GM21786 (cell line): ENCODE results near the gene PRKG1.

Experiments
- ATAC-seq: cut with Tn5 transposase; IDR thresholded peaks from one replicate; pipeline ENCODE4 v1.9.1; 2021; ENCODE audit not compliant: unreplicated experiment

PRKG1 gene

DNA sequence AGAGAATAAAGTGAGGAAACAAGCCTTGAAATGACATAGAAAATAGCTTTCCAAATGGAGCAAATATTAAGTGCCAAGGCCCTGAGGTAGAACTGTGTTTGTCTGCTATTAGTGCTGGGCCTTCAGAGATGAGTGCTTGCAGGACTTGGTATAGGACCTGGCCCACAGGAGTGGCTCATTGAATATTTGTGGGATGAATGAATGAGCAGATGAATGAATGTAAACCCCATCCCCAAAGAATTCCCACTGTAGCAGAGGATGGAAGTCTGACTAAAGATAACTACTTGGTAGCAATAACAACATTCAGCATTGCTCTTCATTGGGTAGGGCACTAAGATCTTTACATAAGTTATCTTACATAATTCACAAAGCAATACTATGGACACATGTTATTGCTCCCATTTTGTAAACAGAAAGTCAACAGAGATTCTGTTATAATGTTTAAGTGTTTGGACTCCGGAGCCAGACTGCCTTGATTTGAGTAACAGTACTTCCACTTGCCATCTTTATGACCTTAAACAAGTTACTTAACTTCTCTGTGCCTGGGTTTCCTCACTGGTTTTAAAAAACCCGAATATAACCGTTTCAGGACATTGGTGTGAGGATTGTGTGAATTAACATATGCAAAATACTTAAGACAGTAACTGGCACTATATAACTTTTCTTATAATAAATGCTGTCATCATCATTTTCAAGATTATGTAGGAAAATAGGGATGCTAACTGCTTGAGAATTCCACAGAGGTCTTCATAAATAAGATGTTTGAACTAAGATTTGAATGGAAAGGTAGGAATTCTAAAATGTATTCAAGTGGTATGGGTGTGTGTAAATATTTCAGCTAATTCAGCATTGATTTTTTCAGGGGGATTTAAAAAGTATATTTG lies 141.9 kb downstream of the PRKG1 start:
- ATAC-seq: no peak

DNA sequence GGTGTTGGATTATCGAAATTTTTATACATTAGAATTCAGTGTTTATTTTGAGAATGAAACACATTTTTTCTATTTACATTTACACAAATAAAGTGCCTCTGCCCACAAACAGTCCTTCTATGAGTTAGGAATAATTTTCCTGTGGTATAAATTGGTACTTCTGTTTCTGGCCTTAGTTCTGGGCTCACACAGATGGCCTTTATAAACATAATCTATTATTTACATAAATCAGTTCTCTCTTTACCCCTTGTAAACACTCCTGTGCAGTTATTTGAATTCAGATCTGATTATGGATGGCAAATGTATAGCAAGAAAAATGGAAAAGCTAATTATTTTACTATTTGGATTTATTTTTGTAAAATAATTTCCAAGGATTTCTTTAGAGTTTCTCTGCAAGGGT lies 143.2 kb downstream of the PRKG1 start:
- ATAC-seq: no peak

DNA sequence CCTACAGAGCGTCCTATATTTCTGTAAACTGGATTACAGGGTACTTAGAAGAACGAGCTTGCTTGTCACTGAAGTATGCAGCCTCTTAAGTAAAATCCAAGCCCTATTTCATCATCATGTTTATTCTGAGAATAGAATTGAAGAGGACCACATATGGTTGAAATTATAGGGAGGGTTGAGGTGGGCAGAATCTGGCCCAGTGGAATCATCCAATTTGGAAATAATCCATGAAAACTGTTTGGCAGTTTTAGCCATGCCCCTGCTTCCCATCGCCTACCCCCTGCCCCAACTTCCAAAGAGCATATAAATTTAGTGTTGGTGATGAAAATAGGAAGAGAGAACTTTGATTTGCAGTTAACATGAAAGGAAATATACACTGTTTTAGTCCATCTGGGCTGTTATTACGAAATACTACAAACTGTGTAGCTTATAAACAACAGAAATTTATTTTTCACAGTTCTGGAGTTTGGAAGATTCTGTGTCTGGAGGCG lies 150.4 kb downstream of the PRKG1 start:
- no peak for ATAC-seq

DNA sequence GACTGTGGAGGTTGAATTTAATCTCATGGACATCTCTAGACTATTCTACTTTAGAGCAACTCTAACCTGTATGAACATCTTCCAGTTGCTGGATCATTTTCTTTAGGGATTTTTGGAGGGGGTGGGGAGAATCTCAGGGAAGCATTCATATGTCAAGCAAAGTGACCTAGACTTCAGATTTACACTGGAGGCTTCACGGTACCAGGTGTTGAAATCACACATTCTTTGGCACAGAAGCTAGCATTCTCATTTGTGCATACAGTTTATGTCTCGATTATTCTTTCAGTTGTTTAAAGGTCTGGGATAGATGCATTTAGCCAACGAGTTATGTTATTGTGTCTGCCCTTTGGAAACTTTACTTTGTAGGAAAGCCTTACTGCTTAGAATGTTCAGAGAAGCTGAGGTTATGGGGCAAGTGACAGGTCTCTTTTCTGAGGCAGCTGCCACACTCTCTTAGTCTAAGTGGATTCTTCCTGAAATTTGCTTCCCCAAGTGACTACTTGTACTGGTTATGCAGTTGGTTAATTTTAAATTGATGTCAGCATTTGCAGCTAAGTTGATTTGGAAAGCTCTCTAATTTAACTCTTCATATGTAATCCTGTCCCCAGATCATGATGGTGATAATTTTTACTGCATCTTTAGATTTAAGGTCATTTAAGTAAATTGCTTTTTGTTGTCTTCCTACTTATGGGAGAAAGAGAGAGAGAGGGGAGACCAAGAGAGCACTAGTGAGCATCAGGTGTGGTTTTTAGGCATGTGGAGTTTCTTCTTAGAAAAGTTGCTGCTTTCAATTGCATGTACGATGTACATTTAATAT lies 153.8 kb downstream of the PRKG1 start:
- no peak for ATAC-seq

DNA sequence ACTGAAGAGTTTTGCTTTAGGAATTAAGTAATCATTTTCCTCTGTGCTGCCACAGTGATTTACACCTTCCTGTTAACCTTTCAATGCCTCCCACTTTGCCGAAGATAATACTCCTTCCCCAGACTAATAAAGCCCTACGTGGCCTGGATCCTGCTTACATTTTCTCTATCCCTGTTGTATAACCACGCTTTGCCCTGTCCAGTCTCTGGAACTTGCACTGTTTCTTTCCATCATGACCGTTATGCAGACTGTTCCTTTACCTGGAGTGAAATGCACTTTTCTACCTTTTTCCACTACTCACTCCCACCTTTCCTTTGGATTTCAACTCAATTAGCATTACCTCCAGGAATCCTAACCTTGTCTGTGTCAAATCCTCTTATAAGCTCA lies 154.4 kb downstream of the PRKG1 start:
- no peak for ATAC-seq

DNA sequence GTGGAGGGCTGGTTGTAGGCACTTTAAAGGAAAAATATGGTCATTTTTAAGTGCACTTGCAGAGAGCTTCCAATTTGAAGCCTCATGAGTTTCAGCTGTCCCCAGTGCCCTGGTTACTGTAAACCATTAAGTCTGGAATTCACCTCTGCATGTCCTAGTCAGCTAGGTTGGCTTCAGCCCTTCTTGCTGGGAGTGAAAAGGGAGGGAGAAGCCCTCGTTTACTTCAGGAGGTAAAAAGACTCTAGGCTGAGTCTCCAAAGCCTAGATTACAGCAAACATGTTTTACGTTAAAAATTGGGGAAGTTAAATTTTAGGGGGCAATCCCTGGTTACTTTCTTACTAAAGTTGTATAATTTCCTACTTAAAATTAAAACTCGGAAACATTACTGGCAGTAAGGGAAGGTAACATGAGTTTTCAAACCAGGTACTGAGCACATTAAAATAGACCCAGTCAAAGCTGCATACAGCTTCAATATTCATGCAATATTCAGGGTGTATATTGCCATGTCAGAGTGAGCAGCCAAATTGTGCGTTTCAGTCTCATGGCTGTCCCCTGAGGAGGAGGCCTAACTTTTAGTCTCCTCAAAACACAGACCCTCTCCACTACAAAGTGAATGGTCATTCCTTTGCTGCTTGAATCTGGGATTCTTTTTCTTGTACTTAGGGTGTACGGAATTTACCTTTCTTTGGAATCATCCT lies 156.7 kb downstream of the PRKG1 start:
- no peak for ATAC-seq

DNA sequence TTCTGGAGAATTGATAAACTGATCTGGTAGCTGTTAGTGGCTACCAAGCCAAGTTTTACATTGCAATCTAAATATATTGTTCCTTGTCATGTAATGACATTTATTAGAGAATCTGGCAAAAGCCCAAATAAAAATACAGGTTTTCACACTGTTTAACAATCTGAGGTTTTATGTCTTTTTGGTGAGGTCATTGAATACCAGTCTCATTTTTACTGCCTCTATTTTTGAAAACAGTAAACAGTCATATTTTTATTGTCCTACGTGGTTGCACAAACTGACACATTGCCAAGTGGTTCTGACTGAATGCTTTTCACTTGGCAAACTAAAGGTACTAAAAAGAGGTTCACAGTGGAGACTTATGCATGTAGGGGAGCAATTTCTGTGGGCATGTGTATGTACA lies 157.5 kb downstream of the PRKG1 start:
- ATAC-seq: no peak

DNA sequence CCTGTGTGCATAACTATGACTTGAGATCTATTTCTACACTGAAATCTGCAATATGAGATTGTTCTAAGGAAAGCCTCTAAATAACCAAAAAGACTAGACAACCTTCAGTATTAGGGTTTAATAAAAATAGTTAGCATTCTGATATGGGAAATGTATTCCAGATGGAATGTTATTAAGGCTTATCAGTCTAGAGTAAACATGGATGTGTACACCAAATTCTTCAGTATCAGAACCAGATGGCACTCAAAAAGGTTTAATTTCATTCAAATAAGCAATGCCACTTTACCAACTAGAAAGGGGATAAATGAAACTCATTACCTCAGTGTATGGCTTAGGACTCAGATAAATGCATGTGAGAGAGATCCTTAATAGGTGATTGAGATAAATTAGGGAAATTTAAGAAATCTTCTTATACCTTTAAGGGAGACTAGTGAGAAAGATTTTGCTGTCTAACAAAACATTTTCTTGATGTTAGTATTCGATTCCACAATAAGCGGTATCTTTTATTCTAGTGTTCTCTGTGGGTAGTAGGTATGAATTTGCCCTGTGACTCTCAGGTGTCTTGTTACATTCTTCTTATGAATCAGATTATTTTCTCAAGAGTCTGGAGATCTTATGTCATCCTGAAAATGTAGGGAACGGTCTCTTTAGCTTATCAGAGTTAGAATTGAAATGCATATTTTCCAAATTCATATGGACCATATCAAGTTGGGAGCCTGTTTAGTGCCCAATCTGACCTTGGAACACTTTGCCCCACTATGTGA lies 159.2 kb downstream of the PRKG1 start:
- no peak for ATAC-seq

DNA sequence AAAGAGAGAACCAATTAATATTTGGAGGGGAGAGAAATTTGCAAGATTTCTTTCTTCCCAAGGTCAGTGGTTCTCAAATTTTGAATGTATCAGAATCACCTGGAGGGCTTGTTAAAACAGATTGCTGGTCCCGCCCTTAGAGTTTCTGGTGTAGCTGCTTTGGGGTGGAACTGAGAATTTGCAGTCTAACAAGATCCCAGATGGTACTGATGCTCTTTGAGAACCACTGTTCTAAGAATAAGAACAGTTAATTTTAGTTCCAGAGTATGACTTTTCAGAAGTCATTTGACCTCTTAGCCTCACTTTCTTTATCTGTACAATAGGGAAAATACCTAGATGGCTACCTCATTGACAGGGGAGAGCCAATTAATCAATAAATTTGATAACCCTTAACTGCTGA lies 161.6 kb downstream of the PRKG1 start:
- peak; percentile 71 for ATAC-seq

DNA sequence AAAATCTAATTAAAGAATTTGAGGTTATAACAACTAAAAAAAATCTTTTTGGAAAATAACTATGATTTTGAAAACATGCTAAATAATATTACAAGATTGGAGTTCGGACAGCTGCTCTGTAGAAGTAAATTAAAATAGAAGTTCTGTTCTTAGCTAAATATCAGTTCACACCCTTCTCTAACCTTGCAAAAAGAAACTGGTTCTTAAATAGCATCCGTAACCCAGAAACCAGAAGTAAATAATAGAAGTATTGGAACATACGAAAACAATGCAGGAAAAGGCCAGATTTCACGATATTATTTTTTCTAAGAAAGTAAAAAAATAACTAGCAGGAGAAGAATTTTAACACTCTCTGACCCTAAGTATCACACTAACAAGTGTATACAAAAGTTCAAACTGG lies 164.7 kb downstream of the PRKG1 start:
- no peak for ATAC-seq

DNA sequence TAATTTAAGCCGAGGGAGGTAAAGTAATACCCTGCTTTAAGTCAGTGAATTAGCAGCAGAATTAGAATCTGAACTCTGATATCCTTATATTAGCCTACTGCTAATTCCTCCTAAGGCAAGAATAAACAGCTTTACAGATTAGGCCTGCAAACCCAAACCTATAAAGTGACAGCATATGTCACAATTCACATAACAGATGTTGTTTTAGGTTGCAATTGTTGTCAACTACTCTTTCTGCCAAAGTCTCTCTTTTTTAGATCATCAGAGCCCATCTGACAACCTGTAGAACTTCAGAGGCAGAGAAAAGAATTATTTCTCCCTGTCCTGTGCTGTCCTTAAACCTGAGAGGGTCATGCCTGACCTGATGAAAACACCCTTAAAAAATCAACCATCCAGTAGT lies 167.2 kb downstream of the PRKG1 start:
- ATAC-seq: no peak

DNA sequence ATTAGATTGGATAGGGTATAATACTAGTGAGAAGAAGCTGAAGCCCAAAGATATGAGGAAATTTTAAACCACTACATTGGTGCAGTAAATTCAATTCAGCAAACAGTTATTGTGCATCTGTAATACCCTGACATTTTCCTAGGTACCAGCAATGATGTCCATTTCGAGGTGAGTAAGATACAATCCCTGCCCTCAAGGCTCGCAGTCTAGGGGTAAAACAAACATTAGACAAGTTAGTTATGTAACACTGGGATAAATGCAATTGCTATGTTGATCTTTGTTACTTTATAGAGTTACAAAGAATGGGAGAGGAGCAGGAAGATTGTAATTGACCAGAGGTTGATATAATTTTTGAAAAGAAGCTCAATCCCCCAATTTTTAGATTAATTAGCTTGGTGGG lies 168.1 kb downstream of the PRKG1 start:
- ATAC-seq: no peak

DNA sequence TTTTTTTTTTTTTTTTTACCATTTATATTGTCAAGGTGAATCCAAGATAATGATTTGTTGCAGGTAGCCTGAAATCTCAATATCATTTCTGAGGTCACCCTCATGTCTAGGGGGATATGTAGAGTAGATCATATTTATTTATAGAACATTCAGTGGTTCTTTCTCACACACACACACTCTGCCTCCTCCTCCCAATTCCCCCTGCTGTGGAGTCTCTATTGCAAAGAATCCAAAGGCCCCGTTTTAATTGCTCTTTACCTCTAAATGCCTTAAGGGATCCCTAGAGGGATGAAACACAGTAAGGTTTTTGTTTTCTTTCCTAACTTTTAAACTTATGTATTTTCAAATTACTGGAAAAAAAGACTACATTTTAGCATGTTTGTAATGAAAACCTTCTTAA lies 170.0 kb downstream of the PRKG1 start:
- ATAC-seq: no peak

DNA sequence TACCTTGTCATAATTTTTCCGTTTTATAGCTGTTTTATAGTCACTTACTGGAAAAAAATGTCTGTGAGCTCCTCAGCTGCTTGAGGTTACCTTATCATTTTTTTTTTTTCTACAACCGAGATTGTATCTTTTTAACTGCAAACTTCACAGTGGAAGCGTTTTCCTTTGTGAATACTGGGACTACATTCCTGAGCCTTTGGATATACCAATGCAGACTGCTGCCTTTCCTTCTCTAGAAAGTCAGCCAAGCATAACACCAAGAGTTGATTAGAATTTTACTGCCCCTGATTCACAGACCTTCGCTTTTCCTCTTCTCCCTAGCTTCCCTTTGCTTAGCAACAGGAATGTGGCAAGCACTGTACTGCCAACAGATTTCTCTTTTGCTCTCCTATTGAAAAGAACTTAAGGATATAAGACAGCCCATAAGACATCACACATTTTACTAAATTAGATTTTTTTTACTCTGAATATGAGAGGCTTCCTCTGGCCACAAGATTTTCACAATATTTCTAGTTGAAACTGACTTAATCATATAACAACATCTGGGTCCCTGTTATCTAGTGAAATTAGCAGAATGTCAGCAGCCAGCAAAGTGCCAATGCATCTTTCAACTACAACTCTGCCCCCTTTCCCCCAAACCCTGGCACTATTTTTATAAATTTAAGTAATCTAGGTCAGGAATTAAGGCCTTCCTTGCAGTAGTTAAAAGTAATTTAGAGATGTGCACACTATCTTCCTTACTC lies 170.6 kb downstream of the PRKG1 start:
- ATAC-seq: no peak

DNA sequence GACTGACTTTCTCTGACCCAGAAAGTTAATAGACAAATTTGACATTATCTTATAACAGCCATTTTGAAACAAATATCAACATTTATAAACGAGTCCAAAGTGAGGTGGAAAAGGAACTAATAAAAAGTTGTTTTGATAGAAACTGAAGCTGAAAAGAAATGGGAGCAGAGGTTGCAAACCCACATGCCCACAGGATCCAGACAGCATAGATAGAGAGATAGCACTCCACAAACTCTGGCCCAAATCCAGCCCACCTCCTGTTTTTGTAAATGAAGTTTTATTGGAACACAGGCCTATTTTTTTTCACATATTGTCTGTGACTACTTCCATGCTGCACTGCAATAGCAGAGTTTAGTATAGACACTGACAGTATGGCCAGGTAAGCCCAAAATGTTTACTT lies 171.9 kb downstream of the PRKG1 start:
- no peak for ATAC-seq

DNA sequence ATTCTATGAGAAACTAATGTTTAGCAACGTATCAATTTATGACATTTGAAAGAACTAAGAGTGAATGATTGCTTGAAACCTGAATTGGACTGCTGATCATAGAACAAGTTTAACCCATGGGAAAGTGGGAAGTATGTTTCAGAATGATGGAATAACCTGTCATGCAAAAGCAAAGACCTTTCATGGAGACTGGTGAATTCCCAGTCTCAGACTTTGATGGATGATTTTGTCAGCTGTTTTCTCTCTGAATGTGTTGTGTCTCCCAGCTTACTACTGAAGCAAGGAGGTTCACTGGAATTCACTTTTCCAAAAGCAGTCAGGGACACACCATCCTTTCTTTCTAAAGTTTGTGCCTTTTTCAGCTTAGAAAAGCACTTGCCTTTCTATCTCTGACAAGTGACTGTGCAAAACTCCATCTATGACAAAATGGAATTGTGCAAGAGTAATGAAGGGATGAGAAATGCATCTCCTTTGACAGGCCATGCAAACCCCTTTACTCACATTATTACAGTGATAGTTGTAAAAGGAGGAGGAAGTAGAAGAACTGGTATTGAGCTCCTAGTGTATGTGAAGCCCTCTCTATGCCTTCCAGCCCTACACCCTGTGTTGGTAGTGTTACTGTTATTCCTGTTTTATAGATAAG lies 176.1 kb downstream of the PRKG1 start:
- no peak for ATAC-seq

DNA sequence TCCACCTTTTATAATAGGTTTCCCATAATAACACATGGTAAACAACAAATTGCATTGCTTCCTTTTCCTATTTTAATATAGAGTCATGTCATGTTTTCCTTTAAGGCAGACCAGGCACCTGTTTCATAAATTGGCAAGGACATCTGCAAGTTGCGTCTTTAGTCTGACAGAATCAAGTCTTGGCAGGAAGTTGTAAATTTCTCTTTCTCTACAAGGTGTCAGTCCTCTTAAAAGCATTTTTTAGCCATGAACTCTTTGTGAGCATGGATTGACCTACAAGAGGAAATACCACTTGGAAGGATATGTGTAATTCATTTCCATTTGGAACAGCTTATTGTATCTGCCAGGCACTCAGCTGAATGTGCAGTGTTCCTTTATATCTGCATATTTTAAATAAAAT lies 176.8 kb downstream of the PRKG1 start:
- no peak for ATAC-seq

DNA sequence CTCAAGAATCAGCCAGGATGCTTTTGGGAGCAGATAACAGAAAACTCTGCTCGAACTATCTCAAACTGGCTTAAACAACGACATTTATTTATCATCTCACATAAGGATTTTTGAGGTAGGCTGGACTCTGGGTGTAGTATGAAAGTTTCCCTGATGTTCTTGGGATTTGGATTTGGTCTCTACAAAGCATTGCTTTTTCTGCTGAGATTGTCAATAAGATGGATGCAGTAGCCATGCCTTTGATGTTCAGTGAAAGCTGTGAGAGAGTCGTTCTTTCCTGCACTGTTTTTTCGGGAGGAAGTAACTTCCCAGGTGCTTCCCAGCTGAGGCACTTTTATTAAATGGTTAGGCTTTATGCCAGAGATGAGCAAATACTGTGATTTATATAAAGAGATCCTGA lies 181.1 kb downstream of the PRKG1 start:
- no peak for ATAC-seq

DNA sequence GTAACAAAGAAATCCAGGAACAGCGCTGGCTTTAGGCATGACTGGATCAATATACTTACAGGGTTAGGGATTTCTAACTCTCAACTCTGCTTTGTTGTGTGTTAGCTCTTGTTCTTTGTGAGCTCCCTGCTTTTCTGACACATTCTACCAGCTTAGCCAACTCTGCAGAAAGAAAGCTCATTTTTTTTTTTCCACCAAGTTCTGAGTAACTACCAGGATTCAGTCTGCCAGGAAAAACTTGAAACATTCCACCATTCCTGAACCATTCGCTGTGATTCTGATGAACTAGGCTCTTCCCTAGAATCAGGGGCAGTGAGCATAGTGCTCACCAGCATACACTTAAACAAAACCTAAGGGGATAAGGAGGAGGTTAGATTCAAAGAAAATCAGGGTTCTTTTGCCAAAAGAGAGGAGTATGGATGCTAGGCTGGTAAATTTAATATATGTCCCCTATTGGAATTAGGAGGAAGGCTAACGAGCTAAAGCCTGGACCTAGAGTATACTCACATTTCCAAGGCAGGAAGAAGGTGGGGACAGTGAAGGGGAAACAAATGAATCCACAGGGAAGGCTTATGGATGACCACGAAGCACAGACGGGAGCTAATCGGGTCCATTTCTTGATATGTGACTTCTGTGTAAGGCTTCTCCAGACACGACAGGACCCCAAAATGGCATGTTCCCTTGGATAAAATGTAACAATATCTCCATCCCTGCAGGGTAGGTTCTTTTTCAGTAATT lies 183.4 kb downstream of the PRKG1 start:
- no peak for ATAC-seq
